Testis (tissue), 3 donors: ENCODE measurements around the gene CCNY. TPM values are rescaled to one million over a fixed set of nuclear protein-coding genes. Genes with fewer than 3 reads are reported as not detected.
A peak's percentile ranks its signal among the peaks of the same experiment; 100 is the strongest.

ENCODE experiments used
- DNase-seq: peaks from one replicate; pipeline ENCODE4 v3.0.0-alpha.2; 2019
- H3K27ac ChIP-seq, 2 donors: fragments of 200-600 bp; sonication (generic); one replicate each; pipeline ENCODE4 v1.5.1; 2019
- H3K27me3 ChIP-seq: fragments of 200-600 bp; sonication (generic); one replicate; pipeline ENCODE4 v1.5.1; 2019
- H3K36me3 ChIP-seq: fragments of 200-600 bp; sonication (generic); one replicate; pipeline ENCODE4 v1.5.1; 2017; ENCODE audit warnings: low read depth; ENCODE audit errors: missing control alignments
- H3K4me1 ChIP-seq: fragments of 200-600 bp; sonication (generic); one replicate; pipeline ENCODE4 v1.5.1; 2019
- H3K4me3 ChIP-seq, 2 donors: fragments of 200-600 bp; sonication (generic); one replicate each; pipeline ENCODE4 v1.5.1; 2017 to 2019
- H3K9me3 ChIP-seq: fragments of 200-600 bp; sonication (generic); one replicate; pipeline ENCODE4 v1.5.1; 2017
- POLR2A ChIP-seq: fragments of 450-650 bp; IDR thresholded peaks from one replicate; pipeline ENCODE4 v1.6.1; 2017; ENCODE audit warnings: antibody characterized with exemption, mild to moderate bottlenecking, moderate library complexity
- WGBS, 2 donors: methylation state at CpG; one replicate each; pipeline ENCODE4 v1.1.5; 2018; 5-methylcytosine and 5-hydroxymethylcytosine counted together
- intact Hi-C: fragments of 100-400 bp; cut with DNase I; formaldehyde crosslinking; loops from one replicate; pipeline ENCODE4 v1.15.1; 2023; ENCODE audit warnings: low total_unique reads
- polyA plus RNA-seq: library from polyadenylated mRNA; stranded (reverse); fragments of 350-450 nt; fragmentation: Illumina TruSeq; extraction: RNeasy Lipid Tissue Mini Kit (QIAGEN cat#74804); gene quantifications from one replicate; pipeline ENCODE4 v1.2.3, GENCODE V29; 2014; ENCODE audit warnings: low read depth, low replicate concordance; ENCODE audit not compliant: insufficient read depth
- total RNA-seq, 2 donors: library from RNA; depleted of rRNA; stranded (reverse); fragments of >200 nt; gene quantifications; one replicate each; pipeline ENCODE4 v1.2.3, GENCODE V29; 2016
- TF ChIP-seq, protein P1 (sequence below), 3 experiments: fragments of 450-650 bp in 2 of 3; fragments of 200-600 bp in 1 of 3; sonication (generic) in 1 of 3; IDR thresholded peaks; one replicate each; pipeline ENCODE4 v1.5.1; 2016 to 2019; ENCODE audit warnings: antibody characterized with exemption in 3 of 3, mild to moderate bottlenecking in 2 of 3, moderate library complexity in 1 of 3

The CCNY gene
- total and polyA plus RNA-seq, 3 donors from 2014 or later, result 103 to 380 (median 132) TPM

DNA sequence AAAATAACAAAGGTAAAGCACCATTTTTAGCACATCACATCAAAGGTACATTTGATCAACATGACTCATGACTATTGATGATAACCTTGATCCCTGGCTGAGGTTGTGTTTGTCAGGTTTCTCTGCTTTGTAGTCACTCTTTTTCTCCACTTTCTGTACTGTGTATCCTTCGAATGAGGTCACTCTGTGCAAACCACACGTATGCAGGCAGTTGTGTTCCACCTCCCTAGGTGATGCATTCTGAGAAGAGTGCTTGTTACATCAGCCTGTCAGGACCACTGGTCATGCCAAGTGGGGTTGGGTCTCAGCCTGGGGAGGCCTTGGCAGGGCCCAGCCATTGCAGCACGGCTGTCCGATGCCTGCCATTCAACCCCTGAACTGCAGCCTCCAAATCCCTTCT lies 206.0 kb downstream of the CCNY start:
- DNase-seq, result no peak

GRCh38 chr10:35545079-35545657 lies 208.9 kb downstream of the CCNY start:
- intact Hi-C loops, result no loop called here
- H3K9me3 ChIP-seq, result no peaks in the 10 kb centered on the region
- H3K36me3 ChIP-seq, result no peaks in the 10 kb centered on the region
- no peaks in the 10 kb centered on the region for H3K27me3 ChIP-seq
- H3K4me1 ChIP-seq, result peaks cover 4% of the 10 kb centered on the region
- H3K4me3 ChIP-seq, result no peak overlapping the region
- peak; percentile 37 for DNase-seq
- no peak overlapping the region for H3K27ac ChIP-seq
- no peak for TF ChIP-seq POLR2A
- TF ChIP-seq, protein P1, sequence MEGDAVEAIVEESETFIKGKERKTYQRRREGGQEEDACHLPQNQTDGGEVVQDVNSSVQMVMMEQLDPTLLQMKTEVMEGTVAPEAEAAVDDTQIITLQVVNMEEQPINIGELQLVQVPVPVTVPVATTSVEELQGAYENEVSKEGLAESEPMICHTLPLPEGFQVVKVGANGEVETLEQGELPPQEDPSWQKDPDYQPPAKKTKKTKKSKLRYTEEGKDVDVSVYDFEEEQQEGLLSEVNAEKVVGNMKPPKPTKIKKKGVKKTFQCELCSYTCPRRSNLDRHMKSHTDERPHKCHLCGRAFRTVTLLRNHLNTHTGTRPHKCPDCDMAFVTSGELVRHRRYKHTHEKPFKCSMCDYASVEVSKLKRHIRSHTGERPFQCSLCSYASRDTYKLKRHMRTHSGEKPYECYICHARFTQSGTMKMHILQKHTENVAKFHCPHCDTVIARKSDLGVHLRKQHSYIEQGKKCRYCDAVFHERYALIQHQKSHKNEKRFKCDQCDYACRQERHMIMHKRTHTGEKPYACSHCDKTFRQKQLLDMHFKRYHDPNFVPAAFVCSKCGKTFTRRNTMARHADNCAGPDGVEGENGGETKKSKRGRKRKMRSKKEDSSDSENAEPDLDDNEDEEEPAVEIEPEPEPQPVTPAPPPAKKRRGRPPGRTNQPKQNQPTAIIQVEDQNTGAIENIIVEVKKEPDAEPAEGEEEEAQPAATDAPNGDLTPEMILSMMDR (IDR thresholded peaks at IDR 0.05), result no peak
- WGBS, 2 donors, result 42 to 60% methylated on average over 7 to 10 of the region's 10 CpGs

More for the DNA sequence above, 206.0 kb downstream of the CCNY start:
- no peaks in the 10 kb centered on the region for H3K36me3 ChIP-seq
- no peak overlapping the region for H3K27ac ChIP-seq
- intact Hi-C loops, result no loop called here
- WGBS, 2 donors, result 84 to 98% methylated on average over 4 of the region's 4 CpGs
- TF ChIP-seq POLR2A, result no peak
- TF ChIP-seq, protein P1 (IDR thresholded peaks at IDR 0.05), result no peak
- H3K4me1 ChIP-seq, result peaks cover 4% of the 10 kb centered on the region
- no peaks in the 10 kb centered on the region for H3K27me3 ChIP-seq
- H3K4me3 ChIP-seq, result no peak overlapping the region
- no peaks in the 10 kb centered on the region for H3K9me3 ChIP-seq

DNA sequence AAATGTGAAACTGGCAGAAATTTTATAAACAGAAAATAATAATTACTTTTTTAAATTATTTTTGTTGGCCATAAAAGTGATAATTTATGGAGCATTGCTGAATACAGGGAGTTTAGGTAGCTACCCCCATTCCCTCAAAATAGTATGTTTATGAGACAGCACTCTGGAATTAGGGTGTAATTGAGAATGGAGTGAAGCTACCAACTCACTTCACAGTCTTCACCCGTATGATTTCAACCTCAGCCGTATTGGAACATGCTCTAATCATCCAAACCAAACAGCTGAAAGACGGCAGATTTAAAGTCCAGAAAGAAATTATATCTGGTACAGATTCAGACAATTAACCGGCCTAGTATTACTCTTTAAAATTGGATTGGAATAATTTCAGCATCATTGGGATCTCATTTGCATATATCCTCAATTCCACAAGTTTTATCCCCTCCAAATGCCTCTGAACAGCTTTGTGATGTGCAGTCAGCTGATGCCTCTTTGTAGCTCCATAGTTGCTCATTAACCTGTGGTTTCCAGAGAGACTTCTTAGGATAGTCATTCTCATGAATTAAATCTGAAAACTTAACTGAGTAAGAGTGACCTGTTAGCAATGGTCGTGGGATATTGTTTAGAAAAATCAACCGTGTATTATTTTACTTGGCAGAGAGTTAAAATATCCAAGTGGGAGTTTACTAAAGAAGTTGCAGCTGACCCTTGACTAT lies 209.7 kb downstream of the CCNY start:
- no peaks in the 10 kb centered on the region for H3K27me3 ChIP-seq
- intact Hi-C loops, result no loop called here
- H3K27ac ChIP-seq, result no peak overlapping the region
- DNase-seq, result no peak
- no peaks in the 10 kb centered on the region for H3K9me3 ChIP-seq
- TF ChIP-seq, protein P1 (IDR thresholded peaks at IDR 0.05), result no peak
- TF ChIP-seq POLR2A, result no peak
- H3K4me3 ChIP-seq, result no peak overlapping the region
- peaks cover 4% of the 10 kb centered on the region for H3K4me1 ChIP-seq
- WGBS, 2 donors, result 48 to 58% methylated on average over 6 of the region's 6 CpGs
- no peaks in the 10 kb centered on the region for H3K36me3 ChIP-seq

DNA sequence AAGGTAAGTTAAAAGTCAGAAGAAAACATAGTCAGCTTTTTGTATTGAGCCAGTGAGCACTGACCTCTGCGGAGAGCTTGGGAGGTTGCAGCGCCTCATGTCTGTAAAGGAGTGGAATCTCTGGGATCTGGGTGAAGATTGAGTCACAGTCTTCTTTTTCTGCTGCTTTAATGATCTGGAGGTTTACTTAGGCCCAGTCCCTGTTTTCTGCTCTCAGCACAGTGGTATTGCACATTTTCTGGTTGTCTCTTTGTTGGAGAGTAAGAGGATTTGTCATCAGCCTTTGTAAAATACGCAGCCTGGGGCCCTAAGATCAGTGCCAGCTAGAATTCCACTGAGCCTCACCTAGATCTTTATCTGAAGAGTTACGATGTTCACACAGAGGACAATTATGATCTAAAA lies 210.5 kb downstream of the CCNY start:
- Histone ChIP-seq H3K36me3 (no peaks in the 10 kb centered on the region), H3K27me3 (no peaks in the 10 kb centered on the region), H3K9me3 (no peaks in the 10 kb centered on the region), H3K4me3 (no peak overlapping the region), H3K4me1 (peaks cover 4% of the 10 kb centered on the region), H3K27ac (no peak overlapping the region)
- intact Hi-C loops, result no loop called here
- no peak for DNase-seq
- TF ChIP-seq, protein P1 (IDR thresholded peaks at IDR 0.05), result no peak
- TF ChIP-seq POLR2A, result no peak
- 87 to 95% methylated on average over 4 of the region's 4 CpGs for WGBS, 2 donors
